Heart right ventricle (tissue), 16 donors: ENCODE results near the gene CSNK2A1. TPM values are rescaled to one million over a fixed set of nuclear protein-coding genes. Genes with fewer than 3 reads are reported as not detected.
"Not testable (repeated sequence)": the region's sequence is repeated elsewhere in the genome, so short reads cannot be mapped to it uniquely, and the experiment has no call there.

Source experiments
- ATAC-seq, 8 donors: fragments of 200-7000 bp; cut with Tn5 transposase; one replicate each; pipeline ENCODE4 v1.9.1; 2020; ENCODE audit warnings: mild to moderate bottlenecking in 8 of 8, moderate library complexity in 8 of 8, moderate number of reproducible peaks in 1 of 8
- DNase-seq, 2 donors: peaks; one replicate each; pipeline ENCODE4 v3.0.0-alpha.2; 2020
- H3K27ac ChIP-seq, 10 donors: fragments of 200-600 bp; sonication (generic) in 2 of 10; one replicate each; pipeline versions ENCODE4 v1.5.0 to v1.8.0; 2020 to 2022; ENCODE audit warnings: mild to moderate bottlenecking in 3 of 10
- H3K27me3 ChIP-seq, 7 donors: fragments of 200-600 bp; one replicate each; pipeline ENCODE4 v1.8.0; 2021 to 2022; ENCODE audit warnings: mild to moderate bottlenecking in 2 of 7
- H3K36me3 ChIP-seq, 9 donors: fragments of 200-600 bp; sonication (generic) in 1 of 9; one replicate each; pipeline versions ENCODE4 v1.5.0 to v1.8.0; 2020 to 2022; ENCODE audit warnings: mild to moderate bottlenecking in 2 of 9
- H3K4me1 ChIP-seq, 9 donors: fragments of 200-600 bp; sonication (generic) in 1 of 9; one replicate each; pipeline versions ENCODE4 v1.5.0 to v1.8.0; 2020 to 2022; ENCODE audit warnings: mild to moderate bottlenecking in 4 of 9
- H3K4me3 ChIP-seq, 10 donors: fragments of 200-600 bp; sonication (generic) in 2 of 10; one replicate each; pipeline versions ENCODE4 v1.5.0 to v1.8.0; 2020 to 2022; ENCODE audit warnings: mild to moderate bottlenecking in 7 of 10, moderate library complexity in 2 of 10
- H3K9me3 ChIP-seq, 11 donors: fragments of 200-600 bp in 10 of 11; sonication (generic) in 2 of 11; one replicate each; pipeline versions ENCODE4 v1.5.0 to v1.8.0; 2013 to 2022; ENCODE audit warnings: mild to moderate bottlenecking in 2 of 11, control low read depth in 1 of 11, moderate library complexity in 1 of 11
- CTCF ChIP-seq, 9 donors: fragments of 200-600 bp; sonication (generic) in 2 of 9; IDR thresholded peaks; one replicate each; pipeline versions ENCODE4 v1.5.0 to v1.8.0; 2021 to 2022; ENCODE audit warnings: antibody characterized with exemption in 9 of 9, mild to moderate bottlenecking in 5 of 9, moderate library complexity in 1 of 9
- WGBS, 2 donors: extraction: QIAGEN DNeasy Blood & Tissue Kit; methylation state at CpG; one replicate each; pipeline ENCODE4 v1.1.7; 2013; ENCODE audit warnings: inconsistent platforms in 1 of 2; 5-methylcytosine and 5-hydroxymethylcytosine counted together
- intact Hi-C, 10 donors: fragments of 100-400 bp; cut with DNase I; formaldehyde crosslinking; loops; one replicate each; pipeline versions ENCODE4 v1.11.1 to v1.14.2; 2022
- polyA plus RNA-seq, 2 donors: library from polyadenylated mRNA; stranded (reverse); fragments of 200-250 nt; gene quantifications; one replicate each; pipeline ENCODE4 v1.2.3, GENCODE V29; 2013
- total RNA-seq, 10 donors: library from RNA; stranded (reverse); fragmentation: NEBNext Ultra II Directional in 3 of 10; extraction: Animal tissue kit (Norgen Biotek cat#: 25700) in 3 of 10; gene quantifications; one replicate each; pipeline versions ENCODE4 v1.2.1 to v1.2.4, GENCODE V29; 2021 to 2023
- donor health status: Arrhythmogenic right ventricular cardiomyopathy.
- donor health status: ischemic (EF 13 %, LVEDD 7.1; RV severe dilation, severe dysfunction).
- donor health status: healthy with polysubstance abuse.
- donor health status: DM: no; HTN: yes; CAD: no.
- donor health status: DM: no; HTN: no; CAD: no.
- donor health status: ischemic (EF 25% LVEDD 6.9; RV normal size, moderate dysfunction).
- donor health status: ischemic (EF 25% LVEDD 5.7; RV mildly dilated, moderate dysfunction).
- donor health status: healthy.
- donor health status: DM: yes; HTN: yes; CAD: no.
- donor health status: Ischemic cardiomyopathy.
- donor health status: ischemic (EF 35%, LVEDD 5.7; RV mildly dilated, moderate dysfunction).
- donor health status: nonischemic (EF 11% LVEDD 7.7; RV severe dilation, severe dysfunction).
- donor health status: DM: yes; HTN: yes; CAD: no.
- donor health status: PGD.
- donor health status: ischemic (EF 29% LVEDD 5.4; RV normal size, mild dysfunction).
- donor health status: nonischemic (EF 23%, LVEDD 6.1; RV moderate dilation, normal function).

The CSNK2A1 gene
- total and polyA plus RNA-seq, 12 donors = 21.4 to 137 (median 125) TPM

DNA sequence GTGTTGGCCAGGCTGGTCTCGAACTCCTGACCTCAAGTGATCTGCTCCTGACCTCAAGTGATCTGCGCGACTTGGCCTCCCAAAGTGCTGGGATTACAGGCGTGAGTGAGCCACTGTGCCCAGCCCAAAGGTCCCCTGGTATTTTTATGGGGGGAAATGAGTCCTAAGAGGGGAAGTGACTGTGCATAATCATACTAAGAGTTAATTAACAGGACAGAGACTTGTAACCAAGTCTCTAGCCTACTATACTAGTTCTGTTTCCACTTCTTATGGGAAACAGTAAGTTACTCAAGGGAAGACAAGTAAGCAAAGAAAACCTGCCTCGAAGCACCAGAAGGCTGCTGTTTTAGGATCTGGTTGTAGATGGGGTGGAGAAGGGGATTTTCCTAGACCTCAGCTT lies 38.6 kb upstream of the CSNK2A1 start:
- Histone ChIP-seq H3K4me3 (no peak overlapping the region), H3K9me3 (no peaks in the 10 kb centered on the region), H3K4me1 (peaks cover 0 to 24% (median 9%) of the 10 kb centered on the region in 9 donors), H3K27ac (no peak overlapping the region), H3K27me3 (no peaks in the 10 kb centered on the region), H3K36me3 (no peaks in the 10 kb centered on the region)
- ATAC-seq (no peak), DNase-seq (no peak)
- intact Hi-C loops = no loop called here
- 78 to 81% methylated on average over 5 of the region's 5 CpGs for WGBS, 2 donors
- no peak for TF ChIP-seq CTCF (IDR thresholded peaks at IDR 0.05)

- H3K36me3 ChIP-seq, intact Hi-C loops, H3K9me3 ChIP-seq, H3K27me3 ChIP-seq, ATAC-seq, H3K27ac ChIP-seq, H3K4me3 ChIP-seq, DNase-seq: not testable (repeated sequence)
- H3K4me1 ChIP-seq = peaks cover 5 to 47% (median 24%) of the 10 kb centered on the region in 9 donors
- 85 to 87% methylated on average over 7 of the region's 8 CpGs for WGBS, 2 donors
Observed at GRCh38 chr20:578940-579690, 35.5 kb upstream of the CSNK2A1 start.

- H3K4me1 ChIP-seq = peaks cover 13 to 59% (median 41%) of the 10 kb centered on the region in 9 donors
- no peak for DNase-seq
- intact Hi-C loops = no loop called here
Observed at GRCh38 chr20:577167-577791, 33.7 kb upstream of the CSNK2A1 start.

DNA sequence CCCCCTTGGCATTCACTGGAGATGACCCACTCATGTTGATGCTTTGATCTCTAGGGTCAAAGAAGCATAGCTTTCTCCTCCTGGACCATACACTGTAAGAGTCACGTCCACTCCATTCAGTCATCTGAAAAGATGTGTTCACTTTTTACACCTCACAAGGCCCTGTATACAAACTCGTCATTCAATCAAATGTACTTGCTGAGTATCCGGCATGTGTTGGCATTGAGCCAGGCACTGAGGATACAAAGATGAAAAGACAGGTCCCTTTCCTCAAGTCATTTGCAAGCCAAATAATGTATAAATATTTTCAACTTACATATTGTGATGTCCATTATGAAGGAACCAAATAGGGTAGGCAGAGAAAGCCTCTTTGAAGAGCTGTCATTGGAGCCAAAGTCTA lies 32.6 kb upstream of the CSNK2A1 start:
- no peaks in the 10 kb centered on the region for H3K9me3 ChIP-seq
- intact Hi-C loops = no loop called here
- ATAC-seq (no peak), DNase-seq (no peak)
- 42 to 46% methylated on average over 3 of the region's 3 CpGs for WGBS, 2 donors
- H3K27me3 ChIP-seq = peaks cover 0 to 20% (median 0%) of the 10 kb centered on the region in 7 donors
- H3K4me1 ChIP-seq = peaks cover 25 to 70% (median 52%) of the 10 kb centered on the region in 9 donors
- no peaks in the 10 kb centered on the region for H3K36me3 ChIP-seq
- H3K4me3 ChIP-seq = no peak overlapping the region
- H3K27ac ChIP-seq = peak overlapping the region in 8 of 10 donors; percentile 12 to 92 (median 77)
- no peak for TF ChIP-seq CTCF (IDR thresholded peaks at IDR 0.05)

More at GRCh38 chr20:577167-577791, 33.7 kb upstream of the CSNK2A1 start:
- no peak overlapping the region for H3K4me3 ChIP-seq
- H3K9me3 ChIP-seq = no peaks in the 10 kb centered on the region
- H3K27me3 ChIP-seq = peaks cover 0 to 20% (median 0%) of the 10 kb centered on the region in 7 donors
- peak in 4 of 9 donors; percentile 17 to 21 (median 18) for TF ChIP-seq CTCF (IDR thresholded peaks at IDR 0.05)
- H3K36me3 ChIP-seq = no peaks in the 10 kb centered on the region
- whole genome bisulfite sequencing, 2 donors = 59 to 63% methylated on average over 12 of the region's 12 CpGs
- ATAC-seq = no peak
- H3K27ac ChIP-seq = peak overlapping the region in 5 of 10 donors; percentile 4 to 92 (median 20)
